Activated B cell treated with CpG ODN at 0.5 μM for 24 hours (primary cell): ENCODE measurements around the gene RPGR. TPM values are rescaled to one million over a fixed set of nuclear protein-coding genes. Genes with fewer than 3 reads are reported as not detected.

ENCODE experiments used
- ATAC-seq: fragments of 200-7000 bp; cut with Tn5 transposase; one replicate; pipeline ENCODE4 v1.10.0; 2021; ENCODE audit warnings: low read depth, mild to moderate bottlenecking, moderate library complexity
- CTCF ChIA-PET: fragments of 350-600 bp; sonication (Branson Sonifier 250); formaldehyde crosslinking; loops from one replicate; lab custom pipeline; 2021; ENCODE audit warnings: antibody characterized with exemption; lab: Charles Lee
- POLR2A ChIA-PET: fragments of 350-600 bp; sonication (Branson Sonifier 250); formaldehyde crosslinking; loops from one replicate; lab custom pipeline; 2021; ENCODE audit warnings: antibody characterized with exemption; lab: Charles Lee
- DNase-seq: peaks from one replicate; pipeline ENCODE4 v3.0.0; 2022
- H3K27ac Mint-ChIP-seq: one replicate; pipeline ENCODE4 v1.8.0; 2020; ENCODE audit warnings: mixed read lengths
- H3K27me3 Mint-ChIP-seq: one replicate; pipeline ENCODE4 v1.8.0; 2021; ENCODE audit warnings: mixed read lengths
- H3K36me3 Mint-ChIP-seq: one replicate; pipeline ENCODE4 v1.8.0; 2021; ENCODE audit warnings: low read depth, mixed read lengths
- H3K4me1 Mint-ChIP-seq: one replicate; pipeline ENCODE4 v1.8.0; 2021; ENCODE audit warnings: mixed read lengths
- H3K4me3 Mint-ChIP-seq: one replicate; pipeline ENCODE4 v1.8.0; 2020; ENCODE audit warnings: mild to moderate bottlenecking, mixed read lengths
- H3K9me3 Mint-ChIP-seq: one replicate; pipeline ENCODE4 v1.8.0; 2020; ENCODE audit warnings: mixed read lengths
- intact Hi-C: fragments of 100-400 bp; cut with micrococcal nuclease; formaldehyde crosslinking; loops from one replicate; pipeline ENCODE4 v1.15.1; 2024
- total RNA-seq: library from RNA; stranded (reverse); gene quantifications from 2 replicates; pipeline ENCODE4 v1.2.3, GENCODE V29; 2022
- TF ChIP-seq, protein P1 (sequence below): fragments of 200-600 bp; IDR thresholded peaks from one replicate; pipeline ENCODE4 v1.8.0; 2022; ENCODE audit warnings: antibody characterized with exemption, mild to moderate bottlenecking

Gene RPGR
- 12.4 and 13.1 TPM in 2 replicates for total RNA-seq

GRCh38 chrX:38327007-38327774 lies at the start of gene RPGR:
RPGR (minus strand) TSS chrX:38327509; CDS start chrX:38327367, 142 bp downstream.
- Mint-ChIP-seq H3K27ac (peak within 1 kb of the TSS; percentile 98), H3K4me1 (peaks cover 17% of the 10 kb centered on the region), H3K27me3 (no peaks in the 10 kb centered on the region), H3K4me3 (peak within 1 kb of the TSS; percentile 93), H3K36me3 (no peaks in the 10 kb centered on the region), H3K9me3 (no peaks in the 10 kb centered on the region)
- TF ChIP-seq, protein P1, sequence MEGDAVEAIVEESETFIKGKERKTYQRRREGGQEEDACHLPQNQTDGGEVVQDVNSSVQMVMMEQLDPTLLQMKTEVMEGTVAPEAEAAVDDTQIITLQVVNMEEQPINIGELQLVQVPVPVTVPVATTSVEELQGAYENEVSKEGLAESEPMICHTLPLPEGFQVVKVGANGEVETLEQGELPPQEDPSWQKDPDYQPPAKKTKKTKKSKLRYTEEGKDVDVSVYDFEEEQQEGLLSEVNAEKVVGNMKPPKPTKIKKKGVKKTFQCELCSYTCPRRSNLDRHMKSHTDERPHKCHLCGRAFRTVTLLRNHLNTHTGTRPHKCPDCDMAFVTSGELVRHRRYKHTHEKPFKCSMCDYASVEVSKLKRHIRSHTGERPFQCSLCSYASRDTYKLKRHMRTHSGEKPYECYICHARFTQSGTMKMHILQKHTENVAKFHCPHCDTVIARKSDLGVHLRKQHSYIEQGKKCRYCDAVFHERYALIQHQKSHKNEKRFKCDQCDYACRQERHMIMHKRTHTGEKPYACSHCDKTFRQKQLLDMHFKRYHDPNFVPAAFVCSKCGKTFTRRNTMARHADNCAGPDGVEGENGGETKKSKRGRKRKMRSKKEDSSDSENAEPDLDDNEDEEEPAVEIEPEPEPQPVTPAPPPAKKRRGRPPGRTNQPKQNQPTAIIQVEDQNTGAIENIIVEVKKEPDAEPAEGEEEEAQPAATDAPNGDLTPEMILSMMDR: no peak
- POLR2A ChIA-PET: interaction anchor here (0.6 to 0.7 kb wide), 3 partner anchors 9 to 14 kb away, joined by 3 read pairs; no protein-coding TSS in a partner anchor
- CTCF ChIA-PET: interaction anchor here (0.6 to 1.5 kb wide), 8 partner anchors 8 to 703 kb away, joined by 3 to 7 read pairs (median 4); no protein-coding TSS in a partner anchor
- peak; percentile 96 for ATAC-seq
- intact Hi-C loops: loop anchor here (1.0 to 5.0 kb wide), 4 partner anchors 135 to 820 kb away; partner anchors contain the start of gene DYNLT3
- peak; percentile 83 for DNase-seq

DNA sequence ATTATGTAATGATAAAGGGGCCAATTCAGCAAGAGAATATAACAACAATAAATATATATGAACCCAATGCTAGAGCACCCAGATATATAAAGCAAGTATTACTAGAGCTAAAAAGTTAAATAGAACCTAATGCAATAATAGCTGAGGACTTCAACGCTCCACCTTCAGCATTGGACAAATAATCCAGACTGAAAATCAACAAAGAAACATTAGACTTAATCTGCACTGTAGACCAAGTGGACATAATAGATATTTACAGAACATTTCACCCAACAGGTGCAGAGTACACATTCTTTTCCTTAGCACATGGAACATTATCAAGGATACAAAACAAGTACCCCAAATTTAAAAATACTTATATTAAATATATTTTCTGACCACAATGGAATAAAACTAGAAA lies 49.4 kb upstream of the RPGR start:
- ChIA-PET CTCF (no interaction called here), POLR2A (no interaction called here)
- no peak for DNase-seq
- no peak overlapping the region for H3K27ac Mint-ChIP-seq
- no peaks in the 10 kb centered on the region for H3K4me1 Mint-ChIP-seq
- H3K36me3 Mint-ChIP-seq: no peaks in the 10 kb centered on the region
- TF ChIP-seq, protein P1: no peak
- H3K27me3 Mint-ChIP-seq: no peaks in the 10 kb centered on the region
- intact Hi-C loops: no loop called here
- ATAC-seq: no peak
- no peaks in the 10 kb centered on the region for H3K9me3 Mint-ChIP-seq
- no peak overlapping the region for H3K4me3 Mint-ChIP-seq

GRCh38 chrX:38375891-38376290 lies 48.6 kb upstream of the RPGR start:
- Mint-ChIP-seq H3K36me3 (no peaks in the 10 kb centered on the region), H3K27me3 (no peaks in the 10 kb centered on the region), H3K4me3 (no peak overlapping the region), H3K4me1 (no peaks in the 10 kb centered on the region), H3K27ac (no peak overlapping the region), H3K9me3 (no peaks in the 10 kb centered on the region)
- TF ChIP-seq, protein P1: no peak
- POLR2A ChIA-PET: no interaction called here
- ATAC-seq (no peak), DNase-seq (no peak)
- intact Hi-C loops: no loop called here
- CTCF ChIA-PET: no interaction called here

DNA sequence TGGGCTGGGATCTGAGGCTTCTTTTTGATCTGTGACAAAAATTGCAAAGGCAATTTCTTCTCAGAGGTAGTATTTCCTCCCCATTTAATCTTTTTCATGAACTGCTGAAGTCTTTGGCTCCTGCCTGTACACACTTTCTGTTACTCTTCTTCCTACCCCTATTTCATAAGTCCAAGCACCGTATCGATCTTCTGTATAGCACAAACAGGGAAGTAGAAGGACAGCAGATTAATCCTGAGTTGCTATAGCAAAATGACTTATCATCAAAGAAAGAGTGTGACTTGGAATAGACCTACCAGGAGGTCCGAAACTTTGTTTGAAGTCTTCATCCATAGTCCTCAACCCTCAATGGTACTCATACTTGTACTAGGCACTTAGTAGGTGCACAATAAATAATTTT lies 47.1 kb upstream of the RPGR start:
- Mint-ChIP-seq H3K36me3 (no peaks in the 10 kb centered on the region), H3K27ac (no peak overlapping the region), H3K4me1 (no peaks in the 10 kb centered on the region), H3K4me3 (no peak overlapping the region), H3K9me3 (no peaks in the 10 kb centered on the region), H3K27me3 (no peaks in the 10 kb centered on the region)
- ChIA-PET CTCF (no interaction called here), POLR2A (no interaction called here)
- no peak for ATAC-seq
- TF ChIP-seq, protein P1: no peak
- no peak for DNase-seq
- intact Hi-C loops: no loop called here

GRCh38 chrX:38371641-38372040 lies 44.3 kb upstream of the RPGR start:
- Mint-ChIP-seq H3K4me3 (no peak overlapping the region), H3K27ac (no peak overlapping the region), H3K36me3 (no peaks in the 10 kb centered on the region), H3K27me3 (no peaks in the 10 kb centered on the region), H3K9me3 (no peaks in the 10 kb centered on the region), H3K4me1 (no peaks in the 10 kb centered on the region)
- DNase-seq (no peak), ATAC-seq (no peak)
- CTCF ChIA-PET: no interaction called here
- intact Hi-C loops: no loop called here
- TF ChIP-seq, protein P1: no peak
- POLR2A ChIA-PET: no interaction called here
